ENCODE measurements around the gene ANO1.

Gene ANO1

GRCh38 chr11:70159627-70160570 is 81.8 kb downstream of the ANO1 start:
- DNase-seq (ENCODE audit: low spot score) = peak; percentile 86
- peak; percentile 8 for FAIRE-seq

- no peak for FAIRE-seq
These were observed 83.0 kb downstream of the ANO1 start for GRCh38 chr11:70161043-70161625.

DNA sequence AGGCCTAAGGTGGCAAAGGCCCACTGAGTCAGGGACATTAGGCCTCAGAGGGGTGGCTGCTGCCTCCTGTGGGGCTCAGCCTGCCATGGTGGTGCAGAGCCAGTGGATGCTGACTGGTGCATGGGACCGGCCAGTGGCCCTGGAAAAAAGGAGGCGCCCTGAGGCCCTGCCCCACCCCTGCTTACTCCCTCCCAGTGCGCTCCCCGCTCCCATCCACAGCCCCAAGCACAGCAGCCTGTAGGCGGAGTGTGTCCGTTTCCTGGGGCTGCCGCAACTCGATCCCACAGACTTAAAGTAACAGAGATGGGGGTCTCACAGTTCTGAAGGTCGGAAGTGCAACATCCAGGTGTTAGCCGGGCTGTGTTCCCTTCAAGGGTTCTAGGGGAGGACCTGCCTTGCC is 86.6 kb downstream of the ANO1 start:
- DNase-seq (ENCODE audit: low spot score) = no peak
- no peak for FAIRE-seq

More at GRCh38 chr11:70161043-70161625, 83.0 kb downstream of the ANO1 start:
- DNase-seq (ENCODE audit: low spot score) = no peak

DNA sequence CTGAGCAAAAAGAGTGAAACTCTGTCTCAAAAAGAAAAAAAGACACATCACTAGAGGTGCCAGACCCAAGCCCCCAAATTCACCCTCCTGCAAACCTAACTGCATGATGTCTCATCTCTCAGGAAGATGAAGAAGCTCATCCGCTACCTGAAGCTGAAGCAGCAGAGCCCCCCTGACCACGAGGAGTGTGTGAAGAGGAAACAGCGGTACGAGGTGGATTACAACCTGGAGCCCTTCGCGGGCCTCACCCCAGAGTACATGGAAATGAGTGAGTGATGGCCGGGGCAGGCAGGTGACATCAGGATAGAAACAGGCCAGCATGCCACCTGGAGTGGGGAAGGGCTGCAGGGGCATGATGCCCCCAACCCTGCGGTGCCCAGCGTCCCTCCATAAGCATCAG is 89.0 kb downstream of the ANO1 start:
- DNase-seq (ENCODE audit: low spot score) = no peak
- no peak for FAIRE-seq

DNA sequence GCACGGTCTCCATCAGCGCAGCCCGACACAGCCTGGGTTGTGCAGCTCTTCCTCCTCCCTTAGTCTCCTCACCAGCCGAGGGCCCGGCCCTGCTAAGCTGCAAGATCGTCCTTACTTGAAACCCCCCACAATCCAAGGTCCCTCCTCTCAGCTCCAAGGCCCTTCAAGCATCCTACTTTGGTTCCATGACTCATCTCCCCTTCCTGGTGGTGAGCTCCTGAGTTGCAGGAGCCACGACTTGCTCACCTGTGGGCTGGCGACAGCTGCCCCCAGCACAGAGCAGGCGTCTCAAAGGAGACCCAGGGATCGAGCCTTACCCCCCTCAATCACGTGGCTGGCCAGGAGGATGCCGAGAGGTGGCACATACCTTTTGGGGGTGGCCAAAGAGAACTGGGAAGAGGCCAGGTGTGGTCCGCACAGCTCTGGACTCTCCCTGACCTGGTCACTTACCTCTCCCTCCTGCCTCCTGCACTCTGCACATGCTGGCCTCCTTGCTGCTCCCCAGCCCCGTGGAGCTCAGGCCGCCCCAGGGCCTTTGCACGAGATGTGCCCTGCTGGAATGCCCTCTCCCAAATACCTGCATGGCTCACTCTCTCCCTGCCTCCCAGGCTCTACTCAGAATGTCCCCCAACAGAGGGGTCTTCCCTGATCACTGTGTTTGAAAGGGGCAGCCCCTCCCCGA is 89.7 kb downstream of the ANO1 start:
- no peak for FAIRE-seq
- DNase-seq (ENCODE audit: low spot score) = no peak

DNA sequence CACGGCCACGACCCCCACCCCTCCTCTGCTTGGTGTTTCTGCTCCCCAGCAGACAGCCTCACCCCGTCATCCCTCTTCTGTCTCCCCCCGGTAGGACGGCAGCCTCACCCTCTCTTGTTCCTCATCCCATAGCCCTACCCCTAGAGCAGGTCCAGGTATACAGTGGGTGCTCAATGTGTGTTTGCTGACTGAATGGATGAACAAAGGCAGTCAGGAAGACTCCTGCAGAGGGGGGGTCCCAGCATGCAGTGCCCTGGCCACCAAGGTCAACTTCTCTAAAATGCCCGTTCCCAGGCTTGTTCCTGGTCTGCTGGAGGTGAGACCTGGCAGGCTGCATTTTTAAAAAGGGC is 90.3 kb downstream of the ANO1 start:
- DNase-seq (ENCODE audit: low spot score) (no peak), FAIRE-seq (no peak)

GRCh38 chr11:70169127-70169526 is 91.0 kb downstream of the ANO1 start:
- DNase-seq (ENCODE audit: low spot score) (no peak), FAIRE-seq (no peak)

- FAIRE-seq (no peak), DNase-seq (ENCODE audit: low spot score) (no peak)
These were observed 91.5 kb downstream of the ANO1 start for GRCh38 chr11:70169632-70170031.

DNA sequence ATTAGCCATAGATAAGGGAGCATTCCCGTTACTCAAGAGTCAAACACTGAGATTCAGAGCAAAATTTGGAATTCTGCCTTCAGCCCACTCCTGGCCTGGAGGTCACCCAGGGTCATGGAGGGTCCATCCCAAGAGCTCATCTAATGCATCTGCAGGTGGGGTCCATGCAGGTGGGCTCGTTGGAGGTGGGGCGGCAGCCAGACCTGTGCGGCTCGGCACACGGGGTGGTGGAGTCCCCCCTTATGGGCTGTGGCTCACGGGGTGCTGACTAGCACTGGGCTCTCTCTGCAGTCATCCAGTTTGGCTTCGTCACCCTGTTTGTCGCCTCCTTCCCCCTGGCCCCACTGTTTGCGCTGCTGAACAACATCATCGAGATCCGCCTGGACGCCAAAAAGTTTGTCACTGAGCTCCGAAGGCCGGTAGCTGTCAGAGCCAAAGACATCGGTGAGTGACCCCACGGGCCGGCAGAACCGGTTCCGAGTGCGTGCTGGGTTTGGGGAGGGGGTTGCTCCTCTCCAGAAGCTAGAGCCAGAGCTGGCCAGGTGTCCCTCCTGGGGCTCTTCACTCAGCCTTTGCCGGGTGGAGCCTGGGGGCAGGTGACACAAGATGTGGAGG is 92.6 kb downstream of the ANO1 start:
- FAIRE-seq (no peak), DNase-seq (ENCODE audit: low spot score) (no peak)

GRCh38 chr11:70173018-70173417 is 94.9 kb downstream of the ANO1 start:
- DNase-seq (ENCODE audit: low spot score) (no peak), FAIRE-seq (no peak)

DNA sequence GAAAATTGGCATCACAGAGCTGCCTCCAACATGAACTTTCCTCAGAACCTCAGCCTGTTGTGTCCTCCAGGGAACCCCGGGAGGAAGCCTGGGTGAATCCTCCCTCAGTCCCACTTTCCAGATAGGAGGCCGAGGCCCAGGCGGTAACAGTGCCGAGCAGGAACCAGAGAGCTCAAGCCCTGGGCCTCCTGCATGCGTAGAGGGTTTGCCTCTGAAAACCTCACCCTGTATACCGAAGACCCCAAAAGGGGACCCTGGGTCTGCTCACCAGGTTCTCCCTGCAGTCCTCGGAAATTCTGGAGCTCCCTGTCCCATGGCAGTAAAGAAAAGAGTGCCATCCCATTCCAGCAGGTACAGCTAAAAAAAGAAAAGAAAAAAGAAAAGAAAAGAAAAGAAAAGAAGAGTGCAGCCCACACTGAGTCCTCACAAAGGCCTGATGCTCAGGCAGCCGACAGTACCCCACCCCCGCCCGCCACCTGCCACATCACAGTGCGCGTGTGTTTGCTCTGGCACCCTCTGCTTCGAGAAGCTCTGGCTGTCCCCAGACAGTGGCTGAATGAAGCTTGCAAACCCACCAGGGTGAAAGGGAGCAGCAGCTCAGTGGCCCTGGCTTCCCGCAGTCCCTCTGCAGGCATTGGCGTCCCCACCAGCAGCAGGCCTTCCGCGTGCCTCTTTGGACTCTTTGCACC is 96.6 kb downstream of the ANO1 start:
- DNase-seq (ENCODE audit: low spot score) (no peak), FAIRE-seq (no peak)

- no peak for FAIRE-seq
- DNase-seq (ENCODE audit: low spot score) = no peak
These were observed 97.2 kb downstream of the ANO1 start for GRCh38 chr11:70175236-70175698.

- FAIRE-seq (no peak), DNase-seq (ENCODE audit: low spot score) (no peak)
These were observed 99.0 kb downstream of the ANO1 start for GRCh38 chr11:70176940-70177689.

- DNase-seq (ENCODE audit: low spot score) (no peak), FAIRE-seq (no peak)
These were observed 102.8 kb downstream of the ANO1 start for GRCh38 chr11:70180906-70181305.

DNA sequence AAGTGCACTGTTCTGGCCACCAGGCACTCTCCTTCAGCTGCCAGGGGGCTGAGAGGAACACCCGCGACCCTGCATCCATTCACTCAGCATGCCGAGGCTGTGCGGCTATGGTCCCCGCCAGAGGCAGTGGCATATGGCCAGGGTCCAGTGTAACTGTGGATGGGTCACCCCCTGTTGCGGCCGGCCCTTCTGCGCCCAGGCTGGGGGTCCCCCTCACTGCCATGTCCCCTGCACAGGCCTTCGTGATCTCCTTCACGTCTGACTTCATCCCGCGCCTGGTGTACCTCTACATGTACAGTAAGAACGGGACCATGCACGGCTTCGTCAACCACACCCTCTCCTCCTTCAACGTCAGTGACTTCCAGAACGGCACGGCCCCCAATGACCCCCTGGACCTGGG is 104.1 kb downstream of the ANO1 start:
- FAIRE-seq = no peak
- no peak for DNase-seq (ENCODE audit: low spot score)

GRCh38 chr11:70183032-70183431 is 104.9 kb downstream of the ANO1 start:
- FAIRE-seq (no peak), DNase-seq (ENCODE audit: low spot score) (no peak)

DNA sequence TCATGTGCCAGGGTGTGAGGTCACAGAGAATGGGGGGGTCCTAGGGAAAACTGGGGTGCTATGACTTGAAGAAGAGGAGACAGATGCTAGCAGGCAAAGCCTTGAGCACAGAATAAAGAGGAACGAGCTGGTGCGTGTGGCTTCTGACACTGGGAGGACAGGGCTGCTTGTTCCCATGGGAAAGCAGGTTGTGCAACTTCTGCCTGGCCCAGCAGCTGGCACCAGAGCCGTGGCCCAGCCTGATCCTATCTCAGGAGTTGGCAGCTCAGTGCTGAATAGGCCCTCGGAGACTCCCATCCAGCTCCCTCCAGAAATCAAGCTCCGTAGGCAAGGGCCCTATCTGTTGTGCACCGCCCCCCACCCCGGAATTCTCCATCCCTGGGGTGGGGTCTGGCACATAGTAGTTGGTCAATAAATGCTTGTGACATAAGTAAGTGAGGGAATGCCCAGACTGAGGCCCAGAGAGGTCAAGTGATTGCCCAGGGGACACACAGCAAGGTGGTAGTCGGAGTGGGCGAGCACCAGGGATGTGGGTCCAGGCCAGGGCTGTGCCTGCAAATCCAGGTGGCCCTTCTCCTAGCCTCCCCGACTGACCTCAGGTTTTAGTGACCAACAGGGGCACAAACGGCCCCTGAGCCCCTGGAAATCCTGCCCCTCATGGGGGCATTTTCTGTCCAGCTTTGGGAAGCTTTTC is 105.5 kb downstream of the ANO1 start:
- DNase-seq (ENCODE audit: low spot score) (no peak), FAIRE-seq (no peak)

DNA sequence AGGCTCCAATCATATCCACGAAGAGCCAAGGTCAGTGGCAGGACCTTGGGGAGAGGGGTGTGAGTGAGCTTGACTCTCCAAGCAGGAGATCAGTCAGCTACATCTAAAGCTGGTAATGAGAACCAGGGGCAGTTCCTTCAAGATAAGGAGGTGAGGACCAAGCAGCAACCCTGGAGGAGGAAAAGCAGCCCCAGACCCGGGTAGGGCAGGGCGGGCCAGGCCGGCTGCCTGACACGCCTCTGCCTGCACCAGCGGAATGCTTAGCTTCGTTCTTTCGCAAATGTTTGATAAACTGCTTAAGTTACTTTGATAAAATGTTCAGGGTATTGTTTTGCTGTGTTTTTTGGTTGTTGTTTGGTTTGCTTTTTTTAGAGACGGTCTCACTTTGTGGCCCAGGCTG is 106.3 kb downstream of the ANO1 start:
- DNase-seq (ENCODE audit: low spot score) (no peak), FAIRE-seq (no peak)

DNA sequence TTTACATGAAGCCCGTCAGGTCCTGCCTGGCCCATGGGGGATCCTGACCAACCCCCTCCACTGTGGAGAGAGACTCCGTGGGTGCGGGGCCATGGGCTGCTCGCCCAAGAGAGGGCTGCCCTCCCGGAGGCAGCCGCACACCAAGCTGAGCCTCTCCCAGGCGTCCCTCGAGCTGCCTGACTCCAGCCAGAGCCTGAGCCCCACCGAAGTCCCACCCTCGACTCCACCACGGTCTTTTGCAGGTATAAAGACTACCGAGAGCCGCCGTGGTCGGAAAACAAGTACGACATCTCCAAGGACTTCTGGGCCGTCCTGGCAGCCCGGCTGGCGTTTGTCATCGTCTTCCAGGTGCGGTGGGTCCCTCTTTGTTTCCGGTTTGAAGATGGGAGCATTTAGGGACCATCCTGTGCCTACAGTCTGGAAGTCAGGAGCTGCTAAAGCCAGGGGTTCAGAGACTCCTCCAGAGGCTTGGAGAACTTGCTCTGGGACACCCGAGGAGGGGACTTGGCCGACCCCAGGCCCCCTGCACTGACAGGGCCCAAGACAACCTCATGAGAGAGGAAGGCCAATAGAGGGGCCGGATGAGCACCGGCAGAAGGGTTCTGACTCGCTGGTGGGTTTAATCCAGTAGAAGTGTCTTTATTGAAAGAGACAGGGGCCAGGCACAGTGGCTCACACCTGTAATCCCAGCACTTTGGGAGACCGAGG is 107.4 kb downstream of the ANO1 start:
- no peak for DNase-seq (ENCODE audit: low spot score)
- FAIRE-seq = no peak

All from RCC 7860 (cell line).